Mesodermal cell (in vitro differentiated cells): ENCODE measurements around the gene RREB1.

Experiments
- H3K27ac ChIP-seq: 2 replicates; pipeline ENCODE4 v1.7.0; 2013; ENCODE audit warnings: mild to moderate bottlenecking, low read depth, low read length, moderate library complexity; ENCODE audit not compliant: severe bottlenecking
- H3K36me3 ChIP-seq: 2 replicates; pipeline ENCODE4 v1.7.1; 2013; ENCODE audit warnings: mild to moderate bottlenecking, low read length, moderate library complexity; ENCODE audit not compliant: control insufficient read depth, insufficient read depth
- H3K4me1 ChIP-seq: one replicate; pipeline ENCODE4 v1.7.1; 2013; ENCODE audit warnings: mild to moderate bottlenecking, low read length; ENCODE audit not compliant: insufficient read depth, control insufficient read depth, poor library complexity, severe bottlenecking
- H3K4me3 ChIP-seq: 2 replicates; pipeline ENCODE4 v1.7.0; 2013; ENCODE audit warnings: low read length, control low read depth, mild to moderate bottlenecking; ENCODE audit not compliant: insufficient read depth, poor library complexity, severe bottlenecking; ENCODE audit errors: extremely low read depth
- H3K9me3 ChIP-seq: 2 replicates; pipeline ENCODE4 v1.7.1; 2013; ENCODE audit warnings: mild to moderate bottlenecking, low read length, moderate library complexity; ENCODE audit not compliant: control insufficient read depth
- WGBS, 2 experiments: methylation state at CpG; one replicate each; pipeline ENCODE4 v1.1.5; 2013; ENCODE audit warnings: missing lambda C conversion rate in 2 of 2; ENCODE audit not compliant: insufficient coverage in 2 of 2; 5-methylcytosine and 5-hydroxymethylcytosine counted together

Gene RREB1

DNA sequence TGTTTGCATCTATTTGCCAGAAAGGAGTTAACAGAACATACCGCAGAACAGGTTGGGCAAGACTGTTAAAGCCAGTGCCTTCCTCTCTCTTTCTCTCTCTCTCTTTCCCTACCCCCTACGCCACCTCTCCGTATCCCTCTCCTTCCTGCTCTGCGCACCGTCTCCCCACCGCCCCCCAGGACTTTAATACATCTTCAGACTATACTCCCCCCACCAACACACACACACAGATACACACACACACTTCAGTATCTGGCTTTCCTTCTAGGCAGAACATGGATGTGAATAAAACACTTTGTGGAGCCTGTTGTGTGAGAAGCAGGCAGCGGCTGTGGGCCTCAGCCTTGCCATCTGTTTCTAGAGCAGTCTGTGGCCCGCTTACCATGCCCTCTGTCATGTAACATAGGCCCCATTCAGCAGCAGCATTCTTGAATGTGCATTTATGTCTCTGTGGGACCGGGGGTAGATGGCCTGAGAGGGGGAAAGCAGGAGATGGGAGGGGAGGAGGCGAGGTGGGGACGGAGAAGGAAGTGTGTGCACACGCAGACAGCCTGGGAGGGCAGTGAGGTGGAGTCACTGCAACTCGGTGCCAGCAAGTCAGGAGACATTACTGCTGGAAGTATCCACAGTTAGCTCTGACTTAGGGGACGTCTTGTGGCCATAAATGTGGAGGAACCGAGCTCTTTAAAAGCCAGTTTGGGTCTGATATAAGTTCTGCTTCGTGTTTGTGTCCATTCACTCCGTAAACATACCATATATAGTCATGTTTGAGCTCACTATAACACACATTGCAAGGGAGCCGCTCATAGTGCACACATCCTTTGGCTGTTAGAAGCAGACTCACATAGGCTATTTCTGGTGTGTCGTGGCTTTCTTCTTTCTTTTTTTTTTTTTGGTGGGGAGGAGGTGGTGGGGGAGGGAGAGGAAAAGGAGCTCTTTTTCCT lies 38.4 kb downstream of the RREB1 start:
- no peak overlapping the region for H3K4me3 ChIP-seq
- H3K9me3 ChIP-seq: no peaks in the 10 kb centered on the region
- 54 to 59% methylated on average over 10 to 13 of the region's 19 CpGs for WGBS, 2 experiments
- H3K36me3 ChIP-seq: peaks cover 8% of the 10 kb centered on the region
- peaks cover 69% of the 10 kb centered on the region for H3K4me1 ChIP-seq
- H3K27ac ChIP-seq: peak overlapping the region; percentile 62

DNA sequence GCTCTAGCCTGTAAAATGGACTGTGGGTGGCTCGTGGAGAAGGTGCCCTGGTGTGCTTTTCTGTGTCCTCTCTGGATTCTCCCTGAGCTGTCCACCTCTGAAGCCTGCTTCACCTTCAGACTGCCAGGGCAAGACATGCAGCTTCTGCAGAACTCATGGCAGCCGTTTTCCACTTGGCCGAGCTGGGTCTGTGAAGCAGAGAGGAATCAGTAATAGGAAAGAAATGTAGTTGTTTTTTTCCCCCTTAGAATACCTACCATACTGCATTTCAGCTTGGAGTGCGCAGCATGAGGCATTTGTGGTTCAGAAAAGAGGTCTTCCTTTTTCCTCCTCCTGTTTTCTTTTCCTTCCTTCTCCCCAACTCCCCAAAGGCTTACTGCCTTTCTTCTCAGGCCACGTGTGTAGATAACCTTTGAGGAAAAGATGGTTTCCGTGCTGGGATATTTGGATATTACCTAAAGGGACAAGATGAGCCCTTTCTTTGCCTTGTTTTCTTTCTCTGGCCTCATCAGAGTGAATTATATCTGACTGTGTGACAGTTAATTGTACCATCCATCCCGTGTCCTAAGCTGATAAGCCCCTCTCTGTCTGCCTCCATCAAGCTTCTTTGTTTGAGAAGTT lies 39.4 kb downstream of the RREB1 start:
- WGBS, 2 experiments: 29 to 60% methylated on average over 1 of the region's 7 CpGs
- Histone ChIP-seq H3K4me3 (no peak overlapping the region), H3K4me1 (peaks cover 61% of the 10 kb centered on the region), H3K27ac (peak overlapping the region; percentile 62), H3K9me3 (no peaks in the 10 kb centered on the region), H3K36me3 (peaks cover 7% of the 10 kb centered on the region)

- WGBS, 2 experiments: 91 to 94% methylated on average over 2 of the region's 5 CpGs
- Histone ChIP-seq H3K4me3 (no peak overlapping the region), H3K9me3 (no peaks in the 10 kb centered on the region), H3K27ac (no peak overlapping the region), H3K36me3 (no peaks in the 10 kb centered on the region), H3K4me1 (peaks cover 60% of the 10 kb centered on the region)
Measured at GRCh38 chr6:7148100-7148822, 40.5 kb downstream of the RREB1 start.

DNA sequence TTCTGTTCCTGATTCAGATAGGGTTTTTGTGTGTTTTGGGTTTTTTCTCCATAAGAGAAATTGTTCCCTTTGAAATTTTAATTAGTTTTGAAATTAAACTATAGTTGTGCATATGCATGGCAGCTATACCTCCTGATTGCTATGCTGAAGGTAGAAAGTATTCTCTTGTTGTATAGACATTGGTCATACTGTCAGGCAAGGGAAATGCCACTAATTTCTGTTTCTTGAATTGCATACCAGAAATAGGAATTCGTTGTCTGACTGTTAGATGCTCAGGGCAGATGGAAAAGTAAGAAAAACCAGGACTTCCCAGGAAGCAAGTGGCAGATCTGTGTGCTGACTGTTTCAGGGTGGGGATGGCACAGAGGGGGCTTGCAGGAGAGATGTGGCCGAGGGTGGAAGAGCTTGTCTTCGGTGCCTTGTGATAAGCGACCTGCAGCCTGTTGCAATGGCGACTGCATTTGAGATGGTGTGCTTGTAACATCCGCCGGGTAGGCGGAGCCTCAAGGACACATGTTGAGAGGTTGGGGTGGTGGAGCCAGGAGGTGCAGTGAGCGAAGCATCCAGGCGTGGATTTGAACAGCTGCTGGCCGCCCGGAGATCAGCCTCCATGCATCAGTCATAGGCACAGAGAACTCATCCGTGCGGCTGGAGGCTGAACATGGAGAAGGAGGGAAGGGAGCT lies 42.8 kb downstream of the RREB1 start:
- H3K36me3 ChIP-seq: no peaks in the 10 kb centered on the region
- WGBS, 2 experiments: 65 to 66% methylated on average over 7 to 14 of the region's 14 CpGs
- no peak overlapping the region for H3K4me3 ChIP-seq
- no peak overlapping the region for H3K27ac ChIP-seq
- no peaks in the 10 kb centered on the region for H3K9me3 ChIP-seq
- H3K4me1 ChIP-seq: peaks cover 66% of the 10 kb centered on the region

- H3K4me3 ChIP-seq: no peak overlapping the region
- H3K4me1 ChIP-seq: peaks cover 66% of the 10 kb centered on the region
- 85 to 100% methylated on average over 2 of the region's 2 CpGs for WGBS, 2 experiments
- H3K9me3 ChIP-seq: no peaks in the 10 kb centered on the region
- no peak overlapping the region for H3K27ac ChIP-seq
- H3K36me3 ChIP-seq: no peaks in the 10 kb centered on the region
Measured at GRCh38 chr6:7151381-7151780, 43.6 kb downstream of the RREB1 start.

GRCh38 chr6:7152462-7152861 lies 44.7 kb downstream of the RREB1 start:
- H3K27ac ChIP-seq: peak overlapping the region; percentile 26
- H3K4me3 ChIP-seq: no peak overlapping the region
- H3K4me1 ChIP-seq: peaks cover 67% of the 10 kb centered on the region
- H3K36me3 ChIP-seq: no peaks in the 10 kb centered on the region
- H3K9me3 ChIP-seq: no peaks in the 10 kb centered on the region

DNA sequence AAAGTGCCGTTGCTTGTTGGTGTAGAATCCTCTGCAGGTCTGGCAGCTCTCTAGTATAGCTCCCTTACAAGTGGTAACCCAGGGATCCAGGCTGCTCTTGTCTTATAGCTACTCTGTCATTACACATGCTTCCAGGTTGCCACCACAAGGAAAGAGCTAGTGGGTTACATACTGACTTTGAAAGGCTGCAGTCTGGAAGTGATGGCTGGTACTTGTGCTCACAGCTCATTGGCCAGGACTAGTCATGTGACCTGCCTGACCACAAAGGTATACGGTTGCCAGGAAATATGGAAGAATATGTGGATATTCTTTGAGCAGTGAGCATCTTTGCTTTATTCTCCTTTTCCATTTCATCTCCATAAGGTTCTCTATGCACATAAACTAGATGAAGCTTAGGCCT lies 46.0 kb downstream of the RREB1 start:
- 100% methylated on average over 1 of the region's 2 CpGs for WGBS, 2 experiments
- no peak overlapping the region for H3K4me3 ChIP-seq
- peaks cover 65% of the 10 kb centered on the region for H3K4me1 ChIP-seq
- no peaks in the 10 kb centered on the region for H3K9me3 ChIP-seq
- H3K27ac ChIP-seq: no peak overlapping the region
- H3K36me3 ChIP-seq: no peaks in the 10 kb centered on the region

- Histone ChIP-seq H3K4me3 (no peak overlapping the region), H3K27ac (no peak overlapping the region), H3K9me3 (no peaks in the 10 kb centered on the region), H3K36me3 (no peaks in the 10 kb centered on the region), H3K4me1 (peaks cover 70% of the 10 kb centered on the region)
- 94% methylated on average over 4 to 9 of the region's 13 CpGs for WGBS, 2 experiments
Measured at GRCh38 chr6:7154341-7155139, 46.8 kb downstream of the RREB1 start.

DNA sequence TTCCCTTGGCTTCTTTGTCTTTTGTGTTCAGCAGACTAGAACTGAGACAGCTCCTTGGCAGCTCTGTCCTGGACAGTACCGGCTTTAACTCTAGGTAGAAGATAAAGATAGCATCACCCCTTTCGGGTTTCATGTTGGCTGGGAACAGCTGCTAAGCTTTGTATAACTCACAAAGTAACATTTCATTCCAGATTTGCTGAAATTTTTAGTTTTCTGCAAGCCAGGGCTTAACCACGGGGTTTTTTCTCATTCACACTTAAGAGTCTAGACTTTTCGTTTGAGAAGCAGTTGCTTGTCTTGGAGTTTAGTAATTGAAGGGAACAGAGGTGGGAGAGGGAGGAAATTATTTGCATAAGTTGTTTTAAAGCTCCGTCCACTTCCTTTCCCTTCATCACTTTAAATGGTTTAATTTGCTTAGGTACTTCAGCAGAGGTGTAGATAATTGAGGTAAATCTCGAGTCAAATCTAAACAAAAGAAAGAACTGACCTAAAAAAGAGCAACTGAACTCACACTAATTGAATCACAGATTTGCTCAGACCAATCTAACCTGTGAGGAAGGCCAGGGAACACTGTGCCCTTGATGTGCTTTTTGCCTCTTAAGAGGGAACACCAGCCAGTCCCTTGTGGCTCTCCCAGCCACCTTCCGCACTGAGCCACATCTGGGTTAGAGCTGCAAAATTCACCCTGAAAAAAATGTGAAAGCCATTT lies 48.3 kb downstream of the RREB1 start:
- WGBS, 2 experiments: 100% methylated on average over 2 of the region's 7 CpGs; no CpG with 5 or more reads in 1 of the 2 experiments

More for the DNA sequence above, 48.3 kb downstream of the RREB1 start:
- H3K9me3 ChIP-seq: no peaks in the 10 kb centered on the region
- H3K4me3 ChIP-seq: no peak overlapping the region
- H3K4me1 ChIP-seq: peaks cover 63% of the 10 kb centered on the region
- peak overlapping the region; percentile 47 for H3K27ac ChIP-seq
- no peaks in the 10 kb centered on the region for H3K36me3 ChIP-seq
